ENCODE results near the gene SLC66A2. TPM values are rescaled to one million over a fixed set of nuclear protein-coding genes. Genes with fewer than 3 reads are reported as not detected.
"Not testable (repeated sequence)": the region's sequence is repeated elsewhere in the genome, so short reads cannot be mapped to it uniquely, and the experiment has no call there.

The SLC66A2 gene
- total RNA-seq, 1 experiment from 2014 or later, result 30.5 TPM

- DNase-seq (ENCODE audit: low read depth), result no peak
These were observed 67.8 kb downstream of the SLC66A2 start for GRCh38 chr18:79883461-79884293.

GRCh38 chr18:79882522-79883241, 68.8 kb downstream of the SLC66A2 start:
- no peak for DNase-seq (ENCODE audit: low read depth)

- no peak for DNase-seq (ENCODE audit: low read depth)
These were observed 69.8 kb downstream of the SLC66A2 start for GRCh38 chr18:79881695-79882094.

GRCh38 chr18:79879566-79879965, 71.9 kb downstream of the SLC66A2 start:
- DNase-seq (ENCODE audit: low read depth), result no peak

GRCh38 chr18:79878741-79879378, 72.6 kb downstream of the SLC66A2 start:
- no peak for DNase-seq (ENCODE audit: low read depth)

- not testable (repeated sequence) for DNase-seq (ENCODE audit: low read depth)
These were observed 73.2 kb downstream of the SLC66A2 start for GRCh38 chr18:79878246-79878645.

- DNase-seq (ENCODE audit: low read depth), result no peak
These were observed 74.0 kb downstream of the SLC66A2 start for GRCh38 chr18:79877163-79878091.

GRCh38 chr18:79876497-79876896, 75.0 kb downstream of the SLC66A2 start:
- DNase-seq (ENCODE audit: low read depth), result no peak

GRCh38 chr18:79875931-79876461, 75.5 kb downstream of the SLC66A2 start:
- no peak for DNase-seq (ENCODE audit: low read depth)

GRCh38 chr18:79875531-79875919, 75.9 kb downstream of the SLC66A2 start:
- DNase-seq (ENCODE audit: low read depth), result no peak

GRCh38 chr18:79874553-79875530, 76.6 kb downstream of the SLC66A2 start:
- DNase-seq (ENCODE audit: low read depth), result no peak

- DNase-seq (ENCODE audit: low read depth), result no peak
These were observed 77.9 kb downstream of the SLC66A2 start for GRCh38 chr18:79873449-79874110.

GRCh38 chr18:79872527-79873444, 78.7 kb downstream of the SLC66A2 start:
- DNase-seq (ENCODE audit: low read depth), result no peak

GRCh38 chr18:79871481-79872091, 79.9 kb downstream of the SLC66A2 start:
- no peak for DNase-seq (ENCODE audit: low read depth)

- no peak for DNase-seq (ENCODE audit: low read depth)
These were observed 80.4 kb downstream of the SLC66A2 start for GRCh38 chr18:79871026-79871390.

- no peak for DNase-seq (ENCODE audit: low read depth)
These were observed 81.0 kb downstream of the SLC66A2 start for GRCh38 chr18:79870301-79871025.

GRCh38 chr18:79869591-79870300, 81.7 kb downstream of the SLC66A2 start:
- DNase-seq (ENCODE audit: low read depth), result no peak

All from M059J (cell line).